Common myeloid progenitor, CD34-positive (primary cell): Measurements from ENCODE around the gene NPHP3.

ENCODE experiments used
- CTCF ChIA-PET: fragments of 350-600 bp; sonication (Branson Sonifier 250); formaldehyde crosslinking; loops from one replicate; lab custom pipeline; 2021; ENCODE audit warnings: antibody characterized with exemption; lab: Charles Lee
- POLR2A ChIA-PET: fragments of 350-600 bp; sonication (Branson Sonifier 250); formaldehyde crosslinking; loops from one replicate; lab custom pipeline; 2021; ENCODE audit warnings: antibody characterized with exemption; lab: Charles Lee
- DNase-seq, 3 donors: peaks; one replicate each; pipeline versions ENCODE4 v3.0.0 to v3.0.0-alpha.2; 2013
- H3K27ac ChIP-seq, 2 experiments: 1 replicate in 1 of 2; 2 replicates in 1 of 2; pipeline ENCODE4 v1.7.0; 2013; ENCODE audit warnings: inconsistent platforms in 2 of 2, low read length in 2 of 2, mild to moderate bottlenecking in 2 of 2, low read depth in 1 of 2, moderate library complexity in 1 of 2; ENCODE audit not compliant: severe bottlenecking in 2 of 2, insufficient read depth in 1 of 2, poor library complexity in 1 of 2
- H3K27me3 ChIP-seq, 5 experiments: replicated peaks in 2 of 5; 1 replicate in 3 of 5; 2 replicates in 2 of 5; pipeline versions ENCODE4 v1.6.1 to v1.7.0; 2013; ENCODE audit warnings: low read length in 4 of 5, mild to moderate bottlenecking in 2 of 5, moderate library complexity in 2 of 5, inconsistent platforms in 1 of 5; ENCODE audit not compliant: insufficient read depth in 5 of 5, control insufficient read depth in 4 of 5
- H3K36me3 ChIP-seq, 4 experiments: 1 replicate in 2 of 4; 2 replicates in 2 of 4; pipeline versions ENCODE4 v1.6.1 to v1.7.0; 2013; ENCODE audit warnings: low read length in 3 of 4, control low read depth in 1 of 4, mild to moderate bottlenecking in 1 of 4; ENCODE audit not compliant: control insufficient read depth in 4 of 4, insufficient read depth in 4 of 4
- H3K4me1 ChIP-seq, 4 experiments: 1 replicate in 3 of 4; 2 replicates in 1 of 4; pipeline versions ENCODE4 v1.6.1 to v1.7.1; 2013; ENCODE audit warnings: low read length in 3 of 4, mild to moderate bottlenecking in 3 of 4, control low read depth in 1 of 4, inconsistent platforms in 1 of 4, moderate library complexity in 1 of 4; ENCODE audit not compliant: control insufficient read depth in 4 of 4, insufficient read depth in 4 of 4; ENCODE audit errors: control extremely low read depth in 1 of 4
- H3K4me3 ChIP-seq, 7 experiments: 1 replicate in 4 of 7; 2 replicates in 3 of 7; pipeline versions ENCODE4 v1.5.1 to v1.7.0; 2013; ENCODE audit warnings: mild to moderate bottlenecking in 7 of 7, low read length in 6 of 7, moderate library complexity in 6 of 7, inconsistent platforms in 2 of 7, low read depth in 2 of 7, control low read depth in 1 of 7; ENCODE audit not compliant: insufficient read depth in 4 of 7, control insufficient read depth in 1 of 7; ENCODE audit errors: extremely low read depth in 1 of 7
- H3K9me3 ChIP-seq, 5 experiments: 1 replicate in 4 of 5; 2 replicates in 1 of 5; pipeline versions ENCODE4 v1.6.1 to v1.7.1; 2013; ENCODE audit warnings: low read length in 4 of 5, mild to moderate bottlenecking in 2 of 5, inconsistent platforms in 1 of 5, low read depth in 1 of 5, moderate library complexity in 1 of 5; ENCODE audit not compliant: control insufficient read depth in 4 of 5, insufficient read depth in 2 of 5; ENCODE audit errors: control extremely low read depth in 1 of 5
- WGBS: methylation state at CpG from one replicate; pipeline ENCODE4 v1.1.5; 2013; ENCODE audit not compliant: insufficient coverage; 5-methylcytosine and 5-hydroxymethylcytosine counted together

NPHP3 gene

DNA sequence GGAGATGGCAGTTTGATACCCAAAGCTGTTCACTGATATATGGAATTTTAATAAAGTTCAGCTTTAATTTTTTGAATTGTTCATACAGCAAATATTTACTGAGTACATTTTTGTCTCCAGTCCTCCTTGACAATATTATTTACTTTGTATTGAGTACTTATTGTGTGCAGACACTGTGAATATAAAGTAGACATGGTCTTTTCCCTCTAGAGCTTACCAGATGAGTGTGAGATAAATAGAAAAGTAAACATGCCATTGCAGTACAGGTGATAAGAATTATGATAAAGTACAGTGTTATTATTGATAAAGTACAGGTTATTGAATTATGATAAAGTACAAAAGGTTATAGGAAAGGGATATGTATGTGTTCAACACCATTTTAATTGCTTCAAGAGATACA, 60.0 kb downstream of the NPHP3 start:
- Histone ChIP-seq H3K9me3 (no peaks in the 10 kb centered on the region), H3K4me1 (peaks cover 3 to 28% (median 15%) of the 10 kb centered on the region in 4 experiments), H3K27ac (no peak overlapping the region), H3K36me3 (peaks cover 0 to 21% (median 9%) of the 10 kb centered on the region in 4 experiments), H3K27me3 (no peaks in the 10 kb centered on the region), H3K4me3 (peak overlapping the region in 1 of 7 experiments; percentile 83)
- DNase-seq, result no peak
- POLR2A ChIA-PET, result no interaction called here
- CTCF ChIA-PET, result no interaction called here

DNA sequence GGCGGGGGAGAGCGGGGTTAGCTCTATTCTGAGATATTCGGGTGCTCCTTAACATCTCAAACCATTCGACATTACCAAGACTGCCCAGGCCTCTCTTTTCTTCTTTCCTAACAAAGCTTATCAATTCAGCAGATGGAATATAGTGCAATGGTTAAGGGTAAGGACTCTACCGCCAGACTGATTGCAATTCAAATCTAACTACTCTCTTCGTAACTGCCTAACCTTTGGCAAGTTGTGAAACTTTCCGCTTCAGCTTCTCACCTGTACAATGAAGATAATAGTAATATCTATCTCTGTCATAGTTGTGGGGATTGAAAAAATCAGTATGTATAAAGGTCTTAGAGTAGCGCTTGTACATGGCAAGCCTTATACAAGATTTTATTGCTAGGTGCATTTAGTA, 61.1 kb downstream of the NPHP3 start:
- Histone ChIP-seq H3K4me3 (peak overlapping the region in 6 of 7 experiments; percentile 83 to 99 (median 98)), H3K9me3 (no peaks in the 10 kb centered on the region), H3K4me1 (peaks cover 3 to 28% (median 16%) of the 10 kb centered on the region in 4 experiments), H3K27me3 (no peaks in the 10 kb centered on the region), H3K36me3 (peaks cover 0 to 13% (median 5%) of the 10 kb centered on the region in 4 experiments), H3K27ac (peak overlapping the region; percentile 41 to 92)
- CTCF ChIA-PET, result interaction anchor here (0.7 to 1.4 kb wide), 3 partner anchors 10 to 24 kb away, joined by 3 to 5 read pairs (median 3); no protein-coding TSS in a partner anchor
- DNase-seq, result no peak
- POLR2A ChIA-PET, result interaction anchor here (0.6 kb wide), 1 partner anchor 10 kb away, joined by 3 read pairs; no protein-coding TSS in a partner anchor
- 10% methylated on average over 2 of the region's 8 CpGs for WGBS

DNA sequence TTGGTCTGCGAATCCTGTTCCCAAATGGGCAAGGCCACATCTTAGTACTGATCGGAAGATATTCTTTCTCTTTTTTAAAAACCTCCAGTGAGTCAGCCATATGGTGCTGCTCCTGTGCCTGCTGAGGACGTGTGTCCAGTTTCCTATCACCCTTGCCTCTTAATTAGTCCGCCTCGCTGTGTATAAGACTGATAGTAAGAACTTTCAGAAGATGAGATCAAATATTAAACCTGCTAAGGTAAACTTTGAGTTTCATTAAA, 61.5 kb downstream of the NPHP3 start:
- DNase-seq, result peak; percentile 11 to 56 (median 41)
- Histone ChIP-seq H3K4me3 (peak overlapping the region; percentile 78 to 99 (median 98)), H3K27ac (peak overlapping the region; percentile 81 to 92), H3K27me3 (no peaks in the 10 kb centered on the region), H3K36me3 (peaks cover 0 to 10% (median 3%) of the 10 kb centered on the region in 4 experiments), H3K9me3 (no peaks in the 10 kb centered on the region), H3K4me1 (peaks cover 3 to 28% (median 16%) of the 10 kb centered on the region in 4 experiments)
- ChIA-PET POLR2A (interaction anchor here (0.6 kb wide), 1 partner anchor 10 kb away, joined by 3 read pairs; no protein-coding TSS in a partner anchor), CTCF (interaction anchor here (0.7 to 1.4 kb wide), 3 partner anchors 10 to 25 kb away, joined by 3 to 5 read pairs (median 3); no protein-coding TSS in a partner anchor)
- WGBS, result 0% methylated on average over 5 of the region's 5 CpGs

DNA sequence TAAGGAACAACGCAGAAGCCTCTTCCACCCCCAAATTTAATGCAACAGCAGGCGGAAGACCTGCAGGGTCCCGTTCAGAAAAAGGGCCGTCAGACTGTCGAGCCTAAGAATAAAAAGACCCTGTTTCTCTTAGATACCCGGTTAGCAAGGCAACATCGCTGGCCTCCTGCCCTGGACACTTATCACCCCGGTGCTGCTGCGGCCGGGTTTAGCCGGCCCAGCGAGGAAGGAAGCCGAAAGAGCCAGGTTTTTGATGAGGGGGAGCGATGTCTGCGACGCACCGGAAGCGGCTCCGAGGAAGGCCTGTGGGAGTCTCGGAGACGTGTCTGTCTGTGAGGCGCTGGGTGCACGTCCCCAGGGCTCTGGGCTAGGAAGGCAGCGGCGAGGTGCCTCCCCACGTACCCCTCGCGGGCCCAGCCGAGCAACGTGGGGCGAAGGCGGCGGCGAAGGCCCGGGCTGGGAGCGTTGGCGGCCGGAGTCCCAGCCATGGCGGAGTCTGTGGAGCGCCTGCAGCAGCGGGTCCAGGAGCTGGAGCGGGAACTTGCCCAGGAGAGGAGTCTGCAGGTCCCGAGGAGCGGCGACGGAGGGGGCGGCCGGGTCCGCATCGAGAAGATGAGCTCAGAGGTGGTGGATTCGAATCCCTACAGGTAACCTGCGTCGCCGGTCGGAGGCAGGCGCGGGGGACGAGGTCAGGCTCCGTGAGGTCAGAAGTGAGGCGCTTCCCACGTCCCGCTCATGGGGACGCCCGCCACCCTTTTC, 62.0 kb downstream of the NPHP3 start, which contains the start of gene UBA5:
TSS of gene UBA5 (plus strand) at position 278 of the 759 bp plus-strand sequence. CDS start at position 487, 209 bp downstream.
- POLR2A ChIA-PET, result no interaction called here
- peak within 1 kb of the TSS; percentile 81 to 92 for H3K27ac ChIP-seq
- peak; percentile 57 to 81 (median 74) for DNase-seq
- H3K36me3 ChIP-seq, result peaks cover 0 to 10% (median 3%) of the 10 kb centered on the region in 4 experiments
- peak within 1 kb of the TSS; percentile 78 to 99 (median 98) for H3K4me3 ChIP-seq
- H3K4me1 ChIP-seq, result peaks cover 3 to 28% (median 16%) of the 10 kb centered on the region in 4 experiments
- no peaks in the 10 kb centered on the region for H3K9me3 ChIP-seq
- WGBS, result under 1% methylated on average over 60 of the region's 64 CpGs
- no peaks in the 10 kb centered on the region for H3K27me3 ChIP-seq
- CTCF ChIA-PET, result interaction anchor here (1.2 to 2.1 kb wide), 3 partner anchors 11 to 25 kb away, joined by 3 to 10 read pairs (median 5); no protein-coding TSS in a partner anchor

- Histone ChIP-seq H3K4me1 (peaks cover 3 to 28% (median 16%) of the 10 kb centered on the region in 4 experiments), H3K27me3 (no peaks in the 10 kb centered on the region), H3K27ac (peak within 1 kb of the TSS; percentile 81 to 92), H3K36me3 (peaks cover 0 to 5% (median 0%) of the 10 kb centered on the region in 4 experiments), H3K4me3 (peak within 1 kb of the TSS; percentile 78 to 99 (median 98)), H3K9me3 (no peaks in the 10 kb centered on the region)
- DNase-seq, result peak; percentile 72 to 81 (median 73)
- ChIA-PET POLR2A (no interaction called here), CTCF (interaction anchor here (0.7 to 2.2 kb wide), 7 partner anchors 11 to 1661 kb away, joined by 3 to 11 read pairs (median 4); no protein-coding TSS in a partner anchor)
- WGBS, result under 1% methylated on average over 32 of the region's 34 CpGs
Observed at GRCh38 chr3:132659365-132660051, 62.7 kb downstream of the NPHP3 start, which contains the start of gene ACAD11. Gene ACAD11, minus strand, starts transcription at chr3:132659809. Its CDS starts 58 bp downstream, at chr3:132659751.

DNA sequence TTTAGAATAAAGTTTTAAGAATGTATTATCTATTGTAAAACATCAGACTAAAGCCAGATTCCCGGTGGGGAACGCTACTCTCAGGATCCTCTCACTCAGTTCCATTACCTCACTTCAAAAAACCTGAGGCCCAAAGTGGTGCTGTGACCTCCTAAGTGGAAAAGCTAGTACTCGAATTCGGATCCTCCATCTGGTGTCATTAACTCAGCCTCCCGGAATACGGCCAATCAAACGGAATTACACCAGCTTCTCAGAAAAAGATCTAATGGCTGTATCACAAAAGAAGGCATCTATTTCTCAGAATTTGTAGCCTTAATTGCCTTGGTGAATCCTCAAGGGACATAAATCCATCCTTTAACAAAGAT, 63.2 kb downstream of the NPHP3 start:
- CTCF ChIA-PET, result interaction anchor here (0.7 to 2.2 kb wide), 7 partner anchors 11 to 1661 kb away, joined by 3 to 11 read pairs (median 4); no protein-coding TSS in a partner anchor
- no peak for DNase-seq
- no peaks in the 10 kb centered on the region for H3K27me3 ChIP-seq
- H3K9me3 ChIP-seq, result no peaks in the 10 kb centered on the region
- POLR2A ChIA-PET, result no interaction called here
- H3K4me3 ChIP-seq, result peak overlapping the region in 6 of 7 experiments; percentile 83 to 99 (median 98)
- peaks cover 0 to 5% (median 0%) of the 10 kb centered on the region in 4 experiments for H3K36me3 ChIP-seq
- peak overlapping the region in 1 of 2 experiments; percentile 92 for H3K27ac ChIP-seq
- H3K4me1 ChIP-seq, result peaks cover 3 to 28% (median 16%) of the 10 kb centered on the region in 4 experiments
- 4% methylated on average over 5 of the region's 7 CpGs for WGBS
